Gastroesophageal sphincter (tissue), 4 donors: ENCODE measurements around the gene DDX31. TPM values are rescaled to one million over a fixed set of nuclear protein-coding genes. Genes with fewer than 3 reads are reported as not detected.

Experiments
- ATAC-seq: fragments of 150-250 bp; one replicate; pipeline ENCODE4 v1.9.1; 2016; ENCODE audit warnings: mild to moderate bottlenecking, moderate library complexity
- H3K27ac ChIP-seq, 4 donors: fragments of 200-600 bp; sonication (generic) in 3 of 4; 1 replicate in 3 of 4; 2 replicates in 1 of 4; pipeline ENCODE4 v1.5.1; 2016 to 2019
- H3K27me3 ChIP-seq: fragments of 200-600 bp; sonication (generic); one replicate; pipeline ENCODE4 v1.5.1; 2019
- H3K36me3 ChIP-seq, 2 donors: fragments of 200-600 bp; sonication (generic); one replicate each; pipeline ENCODE4 v1.5.1; 2019; ENCODE audit warnings: control low read depth in 1 of 2
- H3K4me1 ChIP-seq, 3 donors: fragments of 200-600 bp; sonication (generic); 1 replicate in 2 of 3; 2 replicates in 1 of 3; pipeline ENCODE4 v1.5.1; 2016 to 2019; ENCODE audit warnings: control low read depth in 2 of 3
- H3K4me3 ChIP-seq, 2 donors: fragments of 200-600 bp; sonication (generic); one replicate each; pipeline ENCODE4 v1.5.1; 2019; ENCODE audit warnings: mild to moderate bottlenecking in 1 of 2, moderate library complexity in 1 of 2
- H3K9me3 ChIP-seq, 3 donors: fragments of 200-600 bp; sonication (generic); one replicate each; pipeline ENCODE4 v1.5.1; 2017 to 2019; ENCODE audit warnings: control low read depth in 2 of 3
- CTCF ChIP-seq, 4 experiments: fragments of 200-600 bp in 2 of 4; fragments of 450-650 bp in 2 of 4; sonication (generic) in 1 of 4; IDR thresholded peaks; one replicate each; pipeline ENCODE4 v1.5.1; 2017 to 2019; ENCODE audit warnings: antibody characterized with exemption in 4 of 4, mild to moderate bottlenecking in 2 of 4, moderate library complexity in 2 of 4
- EP300 ChIP-seq: sonication (generic); formaldehyde crosslinking; IDR thresholded peaks from one replicate; pipeline ENCODE4 v1.6.1; 2017; ENCODE audit warnings: antibody characterized with exemption, mild to moderate bottlenecking
- POLR2A ChIP-seq, 2 donors: fragments of 450-650 bp; IDR thresholded peaks; one replicate each; pipeline ENCODE4 v1.6.1; 2017; ENCODE audit warnings: antibody characterized with exemption in 2 of 2, mild to moderate bottlenecking in 2 of 2, moderate library complexity in 1 of 2
- POLR2AphosphoS5 ChIP-seq: sonication (generic); formaldehyde crosslinking; IDR thresholded peaks from one replicate; pipeline ENCODE4 v1.6.1; 2017; ENCODE audit warnings: antibody characterized with exemption
- WGBS, 2 donors: methylation state at CpG; one replicate each; pipeline ENCODE4 v1.1.5; 2018; ENCODE audit warnings: low coverage in 1 of 2; 5-methylcytosine and 5-hydroxymethylcytosine counted together
- total RNA-seq, 4 donors: library from RNA; depleted of rRNA; stranded (reverse); fragments of >200 nt; gene quantifications; one replicate each; pipeline ENCODE4 v1.1.0, GENCODE V29; 2016

Gene DDX31
- total RNA-seq, 4 donors from 2014 or later = 8.3 to 10.3 (median 9.3) TPM

GRCh38 chr9:132586830-132587591 lies 82.8 kb downstream of the DDX31 start:
- no peaks in the 10 kb centered on the region for H3K36me3 ChIP-seq
- ATAC-seq = no peak
- WGBS, 2 donors = no CpG with 5 or more reads among the region's 74 CpGs
- H3K4me3 ChIP-seq = no peak overlapping the region
- no peak overlapping the region for H3K27ac ChIP-seq
- H3K9me3 ChIP-seq = no peaks in the 10 kb centered on the region
- H3K4me1 ChIP-seq = peaks cover 0 to 40% (median 0%) of the 10 kb centered on the region in 3 donors
- TF ChIP-seq POLR2A (IDR thresholded peaks at IDR 0.05) (no peak), POLR2AphosphoS5 (no peak), CTCF (IDR thresholded peaks at IDR 0.05) (no peak), EP300 (no peak)
- peaks cover 100% of the 10 kb centered on the region for H3K27me3 ChIP-seq

- 0 to 5% methylated on average over 4 to 7 of the region's 42 CpGs for WGBS, 2 donors
- ATAC-seq = no peak
Measured at GRCh38 chr9:132585954-132586829, 83.6 kb downstream of the DDX31 start.

GRCh38 chr9:132584601-132585560 lies 84.9 kb downstream of the DDX31 start:
- no peak for ATAC-seq
- Histone ChIP-seq H3K4me1 (peaks cover 0 to 43% (median 5%) of the 10 kb centered on the region in 3 donors), H3K36me3 (no peaks in the 10 kb centered on the region), H3K27ac (no peak overlapping the region), H3K4me3 (no peak overlapping the region), H3K27me3 (peaks cover 100% of the 10 kb centered on the region), H3K9me3 (no peaks in the 10 kb centered on the region)
- 1 to 12% methylated on average over 10 to 20 of the region's 30 CpGs for WGBS, 2 donors
- TF ChIP-seq POLR2A (IDR thresholded peaks at IDR 0.05) (no peak), EP300 (no peak), POLR2AphosphoS5 (no peak), CTCF (IDR thresholded peaks at IDR 0.05) (no peak)

More at GRCh38 chr9:132585954-132586829, 83.6 kb downstream of the DDX31 start:
- H3K27ac ChIP-seq = no peak overlapping the region
- no peaks in the 10 kb centered on the region for H3K36me3 ChIP-seq
- H3K4me1 ChIP-seq = peaks cover 0 to 48% (median 5%) of the 10 kb centered on the region in 3 donors
- no peak overlapping the region for H3K4me3 ChIP-seq
- peaks cover 100% of the 10 kb centered on the region for H3K27me3 ChIP-seq
- TF ChIP-seq POLR2A (IDR thresholded peaks at IDR 0.05) = no peak
- no peak for TF ChIP-seq CTCF (IDR thresholded peaks at IDR 0.05)
- no peak for TF ChIP-seq POLR2AphosphoS5
- no peak for TF ChIP-seq EP300
- no peaks in the 10 kb centered on the region for H3K9me3 ChIP-seq

GRCh38 chr9:132583584-132584304 lies 86.0 kb downstream of the DDX31 start:
- 0 to 2% methylated on average over 2 to 7 of the region's 8 CpGs for WGBS, 2 donors
- Histone ChIP-seq H3K27me3 (peaks cover 100% of the 10 kb centered on the region), H3K27ac (no peak overlapping the region), H3K36me3 (no peaks in the 10 kb centered on the region), H3K4me1 (peaks cover 0 to 34% (median 5%) of the 10 kb centered on the region in 3 donors), H3K4me3 (no peak overlapping the region), H3K9me3 (no peaks in the 10 kb centered on the region)
- TF ChIP-seq POLR2A (IDR thresholded peaks at IDR 0.05) (no peak), CTCF (IDR thresholded peaks at IDR 0.05) (no peak), POLR2AphosphoS5 (no peak), EP300 (no peak)
- no peak for ATAC-seq
